K562 (cell line): ENCODE data around the gene XRN2. TPM values are rescaled to one million over a fixed set of nuclear protein-coding genes. Genes with fewer than 3 reads are reported as not detected.

ENCODE experiments used
- ATAC-seq: fragments of 200-7000 bp; cut with Tn5 transposase; 3 replicates; pipeline ENCODE4 v1.9.1; 2020; ENCODE audit warnings: moderate library complexity
- BruUV-seq: library from RNA; stranded (reverse); fragments of 400-500 nt; replicated peaks from 2 replicates; lab custom pipeline; 2021; lab: Mats Ljungman, UMichigan
- CTCF ChIA-PET: fragments of 300-600 bp; formaldehyde crosslinking; extraction: SDS; loops from one replicate; lab custom pipeline; 2021; ENCODE audit warnings: low intra/inter-chr PET ratio; lab: Yijun Ruan, JAX
- POLR2A ChIA-PET: fragments of 300-600, 350-650 bp; sonication (Branson Sonifier 250); formaldehyde crosslinking; extraction: SDS; loops from one replicate; lab custom pipeline; 2021; ENCODE audit warnings: antibody characterized with exemption, inconsistent platforms; lab: Yijun Ruan, JAX
- DNase-seq, 4 experiments: peaks; one replicate each; pipeline versions ENCODE4 v3.0.0 to v3.0.0-alpha.2; 2011 to 2018; ENCODE audit warnings: low spot score in 3 of 4, mixed read lengths in 3 of 4; ENCODE audit errors: extremely low read depth in 1 of 4
- FAIRE-seq: peaks from 2 replicates; lab custom pipeline; 2011; peaks lifted over from hg19 to GRCh38; lab: Jason Lieb, UNC
- H2AFZ ChIP-seq: 2 replicates; pipeline ENCODE4 v1.6.0; 2011; ENCODE audit warnings: low read depth, low read length, control low read depth, inconsistent platforms
- H3K27ac ChIP-seq: fragments of 200-600 bp; 3 replicates; pipeline ENCODE4 v1.8.0; 2011; ENCODE audit warnings: low read depth, mild to moderate bottlenecking, control low read depth, inconsistent platforms, low read length, moderate library complexity, mixed read lengths; ENCODE audit errors: extremely low read depth
- H3K27me3 ChIP-seq, 2 experiments: fragments of 300-600 bp in 1 of 2; 2 replicates in 1 of 2; 3 replicates in 1 of 2; pipeline versions ENCODE4 v1.6.0 to v1.8.0; 2011; ENCODE audit warnings: inconsistent platforms in 2 of 2, low read length in 2 of 2, mild to moderate bottlenecking in 1 of 2, mixed read lengths in 1 of 2, moderate library complexity in 1 of 2; ENCODE audit not compliant: control insufficient read depth in 2 of 2, insufficient read depth in 2 of 2
- H3K36me3 ChIP-seq: fragments of 300-600 bp; 3 replicates; pipeline ENCODE4 v1.8.0; 2011; ENCODE audit warnings: mild to moderate bottlenecking, low read length, inconsistent platforms; ENCODE audit not compliant: control insufficient read depth, insufficient read depth
- H3K4me1 ChIP-seq, 2 experiments: fragments of 200-600 bp in 1 of 2; replicated peaks in 1 of 2; 2 replicates in 1 of 2; 3 replicates in 1 of 2; pipeline versions ENCODE4 v1.5.1 to v1.8.0; 2011; ENCODE audit warnings: inconsistent platforms in 2 of 2, low read length in 2 of 2, mild to moderate bottlenecking in 1 of 2, mixed read lengths in 1 of 2, moderate library complexity in 1 of 2; ENCODE audit not compliant: control insufficient read depth in 2 of 2, insufficient read depth in 2 of 2
- H3K4me2 ChIP-seq: 2 replicates; pipeline ENCODE4 v1.6.1; 2011; ENCODE audit warnings: low read length, control low read depth, inconsistent platforms, mixed read lengths; ENCODE audit not compliant: insufficient read depth
- H3K4me3 ChIP-seq: fragments of 200-600 bp; sonication (generic), shearing (Covaris generic); 2 replicates; pipeline ENCODE4 v1.5.1; 2016; ENCODE audit warnings: control low read depth, inconsistent platforms
- H3K79me2 ChIP-seq: fragments of 200-600 bp; 3 replicates; pipeline ENCODE4 v1.8.0; 2011; ENCODE audit warnings: low read length, inconsistent platforms; ENCODE audit not compliant: control insufficient read depth, insufficient read depth
- H3K9ac ChIP-seq, 2 experiments: 2 replicates each; pipeline versions ENCODE4 v1.6.0 to v1.6.1; 2011; ENCODE audit warnings: low read depth in 2 of 2, low read length in 2 of 2, control low read depth in 1 of 2, inconsistent platforms in 1 of 2, mild to moderate bottlenecking in 1 of 2, mixed read lengths in 1 of 2; ENCODE audit not compliant: insufficient read depth in 1 of 2
- H3K9me1 ChIP-seq: one replicate; pipeline ENCODE4 v1.6.0; 2011; ENCODE audit warnings: inconsistent platforms, mild to moderate bottlenecking, low read length, moderate library complexity; ENCODE audit not compliant: control insufficient read depth, insufficient read depth
- H3K9me3 ChIP-seq: replicated peaks from 2 replicates; pipeline ENCODE4 v1.5.1; 2011; ENCODE audit warnings: low read depth, low read length, inconsistent platforms; ENCODE audit not compliant: control insufficient read depth, insufficient read depth
- H4K20me1 ChIP-seq: replicated peaks from 2 replicates; pipeline ENCODE4 v1.6.1; 2011; ENCODE audit warnings: low read length, inconsistent platforms, mixed read lengths; ENCODE audit not compliant: control insufficient read depth, insufficient read depth
- ATF6 ChIP-seq: sonication (generic); formaldehyde crosslinking; IDR thresholded peaks from 2 replicates; pipeline ENCODE4 v1.4.0; 2020; ENCODE audit warnings: mild to moderate bottlenecking, missing genetic modification reagents
- CHAMP1 ChIP-seq: fragments of 450-650 bp; IDR thresholded peaks from 2 replicates; pipeline ENCODE4 v1.6.1; 2016; ENCODE audit warnings: mild to moderate bottlenecking
- PYGO2 ChIP-seq: fragments of 450-650 bp; IDR thresholded peaks from 2 replicates; pipeline ENCODE4 v1.6.1; 2016; ENCODE audit warnings: mild to moderate bottlenecking, missing genetic modification characterization, moderate library complexity, missing compliant biosample characterization
- ZNF324 ChIP-seq: fragments of 250-450 bp; sonication (Bioruptor Pico); IDR thresholded peaks from 2 replicates; pipeline ENCODE4 v1.4.0; 2020; ENCODE audit warnings: mild to moderate bottlenecking
- ZSCAN29 ChIP-seq: fragments of 450-650 bp; IDR thresholded peaks from 2 replicates; pipeline ENCODE4 v1.6.1; 2017
- WGBS: fragments of 100-300 bp; shearing (Covaris generic); methylation state at CpG from one replicate; pipeline ENCODE4 v1.1.6; 2016; ENCODE audit warnings: low coverage, mixed read lengths; ENCODE audit not compliant: insufficient coverage; ENCODE audit errors: missing lambda C conversion rate; 5-methylcytosine and 5-hydroxymethylcytosine counted together
- in situ Hi-C: fragments of 300-500 bp; cut with MboI; formaldehyde crosslinking; loops from 4 replicates; pipeline ENCODE4 v1.15.0; 2018; ENCODE audit warnings: inconsistent platforms, mixed read lengths
- intact Hi-C: fragments of 100-400 bp; cut with micrococcal nuclease; formaldehyde crosslinking; loops from 2 replicates; pipeline ENCODE4 v1.14.2; 2022
- polyA plus RNA-seq, 8 experiments: library from polyadenylated mRNA; depleted of rRNA in 4 of 8; stranded (reverse) in 5 of 8; unstranded in 3 of 8; fragments of >200 nt; fragmentation: Nextera tagmentation in 2 of 8; fragmentation: Illumina TruSeq in 1 of 8; extraction: Ambion mirVana in 2 of 8; extraction: Trizol in 1 of 8; gene quantifications; 2 replicates each; pipeline versions ENCODE4 v1.2.1 to v1.2.3, GENCODE V29; 2011 to 2014; ENCODE audit warnings: inconsistent platforms in 1 of 8, missing spikeins in 1 of 8
- total RNA-seq, 7 experiments: library from RNA; depleted of rRNA in 6 of 7; stranded (reverse); fragments of >200 nt in 6 of 7; fragmentation: Illumina TruSeq in 2 of 7; extraction: Trizol in 2 of 7; gene quantifications; 2 replicates each; pipeline versions ENCODE4 v1.2.1 to v1.2.3, GENCODE V29; 2011 to 2021; ENCODE audit warnings: low replicate concordance in 1 of 7
- TF ChIP-seq, protein P1 (sequence below): fragments of 250-450 bp; sonication (Bioruptor Pico); IDR thresholded peaks from 2 replicates; pipeline ENCODE4 v1.8.0; 2021; ENCODE audit warnings: moderate library complexity, mild to moderate bottlenecking, inconsistent platforms

XRN2 gene
- total and polyA plus RNA-seq, 9 of the 15 experiments (the other 6 are each of a cell fraction or from before 2014, with no cell fraction given): 41.8 to 67.3 (median 51.4) TPM

- 92% methylated on average over 3 of the region's 4 CpGs for WGBS
- Histone ChIP-seq H2AFZ (no peak overlapping the region), H4K20me1 (no peaks in the 10 kb centered on the region), H3K36me3 (peaks cover 86% of the 10 kb centered on the region), H3K79me2 (no peaks in the 10 kb centered on the region; the same call in 2 of the 3 replicates)
- BruUV-seq: no TSS peak
- in situ Hi-C loops: no loop called here
- POLR2A ChIA-PET: interaction anchor here (0.5 to 0.6 kb wide), 2 partner anchors 18 to 31 kb away, joined by 3 to 4 read pairs; no protein-coding TSS in a partner anchor
- TF ChIP-seq PYGO2 (tag): no peak
- TF ChIP-seq, protein P1, sequence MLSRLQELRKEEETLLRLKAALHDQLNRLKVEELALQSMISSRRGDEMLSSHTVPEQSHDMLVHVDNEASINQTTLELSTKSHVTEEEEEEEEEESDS (CRISPR knock-in tag): no peak
- TF ChIP-seq ZSCAN29: no peak
- no peak for TF ChIP-seq ATF6 (CRISPR knock-in tag)
- no peak for TF ChIP-seq CHAMP1
- no peak for TF ChIP-seq ZNF324 (CRISPR knock-in tag)
- TF ChIP-seq, all 486 proteins: peak for 0
- H3K9ac ChIP-seq: no peak overlapping the region
- no peak overlapping the region for H3K27ac ChIP-seq
- intact Hi-C loops: no loop called here
- DNase-seq (no peak), FAIRE-seq (no peak), ATAC-seq (no peak)
- H3K4me3 ChIP-seq: no peak overlapping the region
- H3K9me1 ChIP-seq: no peaks in the 10 kb centered on the region
- H3K9me3 ChIP-seq: no peaks in the 10 kb centered on the region
- no peak overlapping the region for H3K4me2 ChIP-seq
- CTCF ChIA-PET: no interaction called here
- H3K4me1 ChIP-seq: no peaks in the 10 kb centered on the region
- H3K27me3 ChIP-seq: no peaks in the 10 kb centered on the region
Measured at GRCh38 chr20:21338291-21338690, 35.2 kb downstream of the XRN2 start.
